Endothelial cell of umbilical vein (primary cell): Measurements from ENCODE around the gene LTBP1. TPM values are rescaled to one million over a fixed set of nuclear protein-coding genes. Genes with fewer than 3 reads are reported as not detected.

ENCODE experiments used
- BruUV-seq: library from RNA; stranded (reverse); fragments of 400-500 nt; replicated peaks from 2 replicates; lab custom pipeline; 2021; lab: Mats Ljungman, UMichigan
- CTCF ChIA-PET: fragments of 300-600, 350-600 bp; sonication (Branson Sonifier 250); formaldehyde crosslinking; loops from one replicate; lab custom pipeline; 2021; ENCODE audit warnings: antibody characterized with exemption, inconsistent platforms; lab: Charles Lee
- POLR2A ChIA-PET: fragments of 300-600, 350-600 bp; sonication (Branson Sonifier 250); formaldehyde crosslinking; loops from one replicate; lab custom pipeline; 2021; ENCODE audit warnings: antibody characterized with exemption, inconsistent platforms; lab: Charles Lee
- DNase-seq: peaks from one replicate; pipeline ENCODE4 v3.0.0-alpha.2; 2011; ENCODE audit warnings: low read depth, low spot score
- FAIRE-seq: peaks from 2 replicates; lab custom pipeline; 2011; peaks lifted over from hg19 to GRCh38; lab: Jason Lieb, UNC
- H2AFZ ChIP-seq: 2 replicates; pipeline ENCODE4 v1.6.0; 2012; ENCODE audit warnings: low read depth, low read length, control low read depth, inconsistent platforms
- H3K27ac ChIP-seq: 2 replicates; pipeline ENCODE4 v1.5.1; 2011; ENCODE audit warnings: low read depth, mild to moderate bottlenecking, control low read depth, low read length, moderate library complexity; ENCODE audit not compliant: insufficient read depth
- H3K27me3 ChIP-seq, 2 experiments: 2 replicates each; pipeline versions ENCODE4 v1.6.0 to v1.6.1; 2011; ENCODE audit warnings: low read length in 2 of 2, mixed read lengths in 1 of 2; ENCODE audit not compliant: control insufficient read depth in 2 of 2, insufficient read depth in 2 of 2
- H3K36me3 ChIP-seq, 2 experiments: 2 replicates in 1 of 2; 3 replicates in 1 of 2; pipeline ENCODE4 v1.5.1; 2011; ENCODE audit warnings: low read length in 2 of 2, mild to moderate bottlenecking in 1 of 2, moderate library complexity in 1 of 2; ENCODE audit not compliant: control insufficient read depth in 2 of 2, insufficient read depth in 2 of 2; ENCODE audit errors: extremely low read depth in 1 of 2
- H3K4me1 ChIP-seq: 3 replicates; pipeline ENCODE4 v1.5.1; 2011; ENCODE audit warnings: mild to moderate bottlenecking, low read length; ENCODE audit not compliant: control insufficient read depth, insufficient read depth; ENCODE audit errors: extremely low read depth
- H3K4me2 ChIP-seq: 2 replicates; pipeline ENCODE4 v1.6.1; 2011; ENCODE audit warnings: low read length, control low read depth, mixed read lengths; ENCODE audit not compliant: insufficient read depth
- H3K4me3 ChIP-seq, 3 experiments: fragments of 200-600 bp in 1 of 3; sonication (generic), shearing (Covaris generic) in 1 of 3; replicated peaks in 1 of 3; 2 replicates each; pipeline ENCODE4 v1.5.1; 2011 to 2016; ENCODE audit warnings: control low read depth in 3 of 3, low read length in 3 of 3, mild to moderate bottlenecking in 2 of 3, inconsistent platforms in 1 of 3, low read depth in 1 of 3, moderate library complexity in 1 of 3; ENCODE audit not compliant: insufficient read depth in 1 of 3
- H3K79me2 ChIP-seq: 2 replicates; pipeline ENCODE4 v1.6.0; 2012; ENCODE audit warnings: low read length, inconsistent platforms; ENCODE audit not compliant: control insufficient read depth, insufficient read depth
- H3K9ac ChIP-seq: replicated peaks from 2 replicates; pipeline ENCODE3; 2011; ENCODE audit warnings: low read length, control low read depth; ENCODE audit not compliant: insufficient read depth; ENCODE audit errors: extremely low read depth
- H3K9me1 ChIP-seq: replicated peaks from 3 replicates; pipeline ENCODE4 v1.6.0; 2011; ENCODE audit warnings: mild to moderate bottlenecking, low read length; ENCODE audit not compliant: control insufficient read depth, insufficient read depth; ENCODE audit errors: extremely low read depth
- H3K9me3 ChIP-seq: replicated peaks from 2 replicates; pipeline ENCODE4 v1.5.1; 2012; ENCODE audit warnings: low read length, inconsistent platforms; ENCODE audit not compliant: control insufficient read depth, insufficient read depth
- H4K20me1 ChIP-seq: replicated peaks from 2 replicates; pipeline ENCODE3; 2011; ENCODE audit warnings: mild to moderate bottlenecking, low read length; ENCODE audit not compliant: control insufficient read depth, insufficient read depth; ENCODE audit errors: extremely low read depth
- FOS ChIP-seq: IDR thresholded peaks from 2 replicates; pipeline ENCODE4 v1.6.1; 2011; ENCODE audit warnings: mild to moderate bottlenecking, low read length, moderate library complexity, borderline replicate concordance; ENCODE audit not compliant: insufficient read depth
- GATA2 ChIP-seq: IDR thresholded peaks from 2 replicates; pipeline ENCODE4 v1.7.0; 2011; ENCODE audit warnings: low read depth, mild to moderate bottlenecking, moderate library complexity, mixed read lengths, low read length; ENCODE audit not compliant: insufficient read length, insufficient read depth
- JUN ChIP-seq: IDR thresholded peaks from 2 replicates; pipeline ENCODE4 v1.6.1; 2011; ENCODE audit warnings: borderline replicate concordance, low read depth; ENCODE audit not compliant: insufficient read length, insufficient read depth
- MAX ChIP-seq: IDR thresholded peaks from 2 replicates; pipeline ENCODE4 v1.6.1; 2011; ENCODE audit not compliant: insufficient read depth, insufficient read length
- MYC ChIP-seq: IDR thresholded peaks from one replicate; pipeline ENCODE4 v1.6.1; 2011; ENCODE audit warnings: mild to moderate bottlenecking, low read depth, low read length
- POLR2A ChIP-seq: IDR thresholded peaks from 2 replicates; pipeline ENCODE4 v1.6.1; 2012; ENCODE audit warnings: low read depth, mild to moderate bottlenecking, control low read depth, low read length
- POLR2AphosphoS5 ChIP-seq: IDR thresholded peaks from 2 replicates; pipeline ENCODE4 v1.6.1; 2012; ENCODE audit warnings: low read depth, mild to moderate bottlenecking, control low read depth, low read length, moderate library complexity; ENCODE audit not compliant: insufficient read depth
- dilution Hi-C: fragments of 300-500 bp; cut with MboI; formaldehyde crosslinking; loops from one replicate; pipeline ENCODE4 v1.15.0; 2019; ENCODE audit warnings: low sequenced_read_pairs; ENCODE audit not compliant: extremely low pct_ligation_motif_present
- intact Hi-C: fragments of 100-400 bp; cut with micrococcal nuclease; formaldehyde crosslinking; loops from one replicate; pipeline ENCODE4 v1.10.0; 2022
- polyA plus RNA-seq, 4 experiments: library from polyadenylated mRNA; depleted of rRNA in 3 of 4; stranded (reverse) in 3 of 4; unstranded in 1 of 4; fragments of >200 nt; gene quantifications; 2 replicates each; pipeline versions ENCODE4 v1.2.1 to v1.2.3, GENCODE V29; 2011 to 2012; ENCODE audit warnings: missing spikeins in 1 of 4
- total RNA-seq: library from RNA; stranded (reverse); gene quantifications from 2 replicates; pipeline ENCODE4 v1.2.3, GENCODE V29; 2021

Gene LTBP1
- total and polyA plus RNA-seq, 2 donors (not counting 3 experiments of a cell fraction or from before 2014, with no cell fraction given), result 57.4 to 68.2 TPM

- FAIRE-seq (peak; percentile 67), DNase-seq (peak; percentile 43)
- no TSS peak for BruUV-seq
- intact Hi-C loops (loop anchor here (1.0 to 10.0 kb wide), 2 partner anchors 33 to 520 kb away; no protein-coding TSS in a partner anchor), dilution Hi-C loops (no loop called here)
- no peaks in the 10 kb centered on the region for H3K9me1 ChIP-seq
- TF ChIP-seq FOS (peak; percentile 52), POLR2AphosphoS5 (peak; percentile 15), JUN (peak; percentile 55), MYC (no peak), MAX (no peak)
- ChIA-PET CTCF (no interaction called here), POLR2A (no interaction called here)
- H2AFZ ChIP-seq, result no peak overlapping the region
- H3K36me3 ChIP-seq, result no peaks in the 10 kb centered on the region
- no peak overlapping the region for H3K9ac ChIP-seq
- no peaks in the 10 kb centered on the region for H4K20me1 ChIP-seq
- no peaks in the 10 kb centered on the region for H3K27me3 ChIP-seq
- no peaks in the 10 kb centered on the region for H3K79me2 ChIP-seq
- peak overlapping the region; percentile 38 for H3K27ac ChIP-seq
- H3K4me1 ChIP-seq, result peaks cover 6% of the 10 kb centered on the region
- no peak overlapping the region for H3K4me2 ChIP-seq
- H3K4me3 ChIP-seq, result no peak overlapping the region
- H3K9me3 ChIP-seq, result no peaks in the 10 kb centered on the region
Measured at GRCh38 chr2:33375054-33375453, 428.3 kb downstream of the LTBP1 start.

GRCh38 chr2:33377048-33377447 lies 430.3 kb downstream of the LTBP1 start:
- H3K9ac ChIP-seq, result no peak overlapping the region
- no peak for FAIRE-seq
- H3K9me1 ChIP-seq, result no peaks in the 10 kb centered on the region
- TF ChIP-seq GATA2 (no peak), POLR2AphosphoS5 (no peak), MYC (no peak), POLR2A (no peak)
- H2AFZ ChIP-seq, result no peak overlapping the region
- dilution Hi-C loops, result no loop called here
- H3K79me2 ChIP-seq, result no peaks in the 10 kb centered on the region
- BruUV-seq, result no TSS peak
- peaks cover 6% of the 10 kb centered on the region for H3K4me1 ChIP-seq
- no peaks in the 10 kb centered on the region for H3K27me3 ChIP-seq
- POLR2A ChIA-PET, result no interaction called here
- H3K4me2 ChIP-seq, result no peak overlapping the region
- no peak overlapping the region for H3K27ac ChIP-seq
- no peaks in the 10 kb centered on the region for H4K20me1 ChIP-seq
- CTCF ChIA-PET, result interaction anchor here (0.9 kb wide), 1 partner anchor 64 kb away, joined by 4 read pairs; no protein-coding TSS in a partner anchor
- H3K36me3 ChIP-seq, result no peaks in the 10 kb centered on the region
- H3K4me3 ChIP-seq, result no peak overlapping the region
- DNase-seq, result no peak
- intact Hi-C loops, result loop anchor here (10.0 kb wide), 1 partner anchor 522 kb away; no protein-coding TSS in a partner anchor
- no peaks in the 10 kb centered on the region for H3K9me3 ChIP-seq
